AG04449 (cell line): ENCODE measurements around the gene PPP1R9B.

Source experiments
- CTCF ChIA-PET: fragments of 350-600 bp; formaldehyde crosslinking; extraction: SDS; loops from one replicate; lab custom pipeline; 2021; ENCODE audit warnings: antibody characterized with exemption; lab: Yijun Ruan, JAX
- POLR2A ChIA-PET: fragments of 400-600, 350-600 bp; formaldehyde crosslinking; extraction: SDS; loops from one replicate; lab custom pipeline; 2020; ENCODE audit warnings: antibody characterized with exemption, inconsistent platforms; lab: Yijun Ruan, JAX
- DNase-seq: peaks from one replicate; pipeline ENCODE4 v3.0.0-alpha.2; 2010; ENCODE audit warnings: low read depth, low spot score
- H3K4me3 ChIP-seq: 2 replicates; pipeline ENCODE4 v1.5.1; 2011; ENCODE audit warnings: low read depth, mild to moderate bottlenecking, control low read depth, low read length
- CTCF ChIP-seq: IDR thresholded peaks from one replicate; pipeline ENCODE4 v1.5.1; 2011; ENCODE audit warnings: mild to moderate bottlenecking, moderate library complexity, low read length, control low read depth, inconsistent platforms; ENCODE audit not compliant: insufficient read depth; ENCODE audit errors: missing control alignments

The PPP1R9B gene

GRCh38 chr17:50188531-50188920 is 38.0 kb upstream of the PPP1R9B start:
- no peak for TF ChIP-seq CTCF
- H3K4me3 ChIP-seq = peak overlapping the region; percentile 12
- POLR2A ChIA-PET = interaction anchor here (0.9 to 44.9 kb wide), 8 partner anchors 8 to 109 kb away, joined by 4 to 2316 read pairs (median 37); partner anchors contain the start of genes COL1A1 and TMEM92
- DNase-seq = no peak
- CTCF ChIA-PET = interaction anchor here (0.8 to 3.1 kb wide), 5 partner anchors 8 to 108 kb away, joined by 3 to 17 read pairs (median 4); no protein-coding TSS in a partner anchor

- no peak for TF ChIP-seq CTCF
- CTCF ChIA-PET = interaction anchor here (0.8 to 3.1 kb wide), 8 partner anchors 9 to 109 kb away, joined by 3 to 17 read pairs (median 4); partner anchors contain the start of gene COL1A1
- POLR2A ChIA-PET = interaction anchor here (0.9 to 44.9 kb wide), 10 partner anchors 8 to 110 kb away, joined by 3 to 2316 read pairs (median 21); partner anchors contain the start of genes COL1A1 and TMEM92
- no peak for DNase-seq
- H3K4me3 ChIP-seq = peak overlapping the region; percentile 12
Measured at GRCh38 chr17:50187751-50188530, 37.5 kb upstream of the PPP1R9B start.

- TF ChIP-seq CTCF = no peak
- no peak for DNase-seq
- ChIA-PET CTCF (interaction anchor here (0.8 to 3.1 kb wide), 8 partner anchors 9 to 110 kb away, joined by 3 to 17 read pairs (median 4); partner anchors contain the start of genes COL1A1 and TMEM92), POLR2A (interaction anchor here (1.1 to 44.9 kb wide), 8 partner anchors 9 to 103 kb away, joined by 3 to 2316 read pairs (median 37); partner anchors contain the start of genes COL1A1 and TMEM92)
- no peak overlapping the region for H3K4me3 ChIP-seq
Measured at GRCh38 chr17:50187394-50187725, 36.9 kb upstream of the PPP1R9B start.

- ChIA-PET POLR2A (interaction anchor here (1.1 to 44.9 kb wide), 10 partner anchors 9 to 103 kb away, joined by 3 to 2316 read pairs (median 18); partner anchors contain the start of genes COL1A1 and TMEM92), CTCF (interaction anchor here (0.8 to 3.1 kb wide), 8 partner anchors 8 to 110 kb away, joined by 3 to 17 read pairs (median 4); partner anchors contain the start of genes COL1A1 and TMEM92)
- H3K4me3 ChIP-seq = no peak overlapping the region
- no peak for TF ChIP-seq CTCF
- DNase-seq = no peak
Measured at GRCh38 chr17:50186661-50187393, 36.4 kb upstream of the PPP1R9B start.

GRCh38 chr17:50185631-50186471 is 35.4 kb upstream of the PPP1R9B start:
- DNase-seq = no peak
- CTCF ChIA-PET = interaction anchor here (0.8 kb wide), 1 partner anchor 79 kb away, joined by 3 read pairs; no protein-coding TSS in a partner anchor
- TF ChIP-seq CTCF = no peak
- POLR2A ChIA-PET = interaction anchor here (1.1 to 44.9 kb wide), 6 partner anchors 11 to 104 kb away, joined by 3 to 2316 read pairs (median 92); partner anchors contain the start of genes COL1A1 and TMEM92
- no peak overlapping the region for H3K4me3 ChIP-seq
